ENCODE data around the gene SYNJ2.

Gene SYNJ2

GRCh38 chr6:158041370-158041769 lies 59.7 kb downstream of the SYNJ2 start:
- Histone ChIP-seq H3K9me2 (ENCODE audit: low read depth, low read length) (no peaks in the 10 kb centered on the region), H3K4me1 (ENCODE audit: insufficient read depth, low read length, severe bottlenecking) (no peaks in the 10 kb centered on the region), H3K4me3 (ENCODE audit: low read depth, low read length, poor library complexity, severe bottlenecking) (no peak overlapping the region), H3K27me3 (ENCODE audit: insufficient read depth, low read length) (no peaks in the 10 kb centered on the region; the same call in 1 of the 2 replicates), H3K27ac (ENCODE audit: low read depth, low read length, poor library complexity, severe bottlenecking) (no peak overlapping the region), H4K20me1 (ENCODE audit: insufficient read depth, low read length) (no peaks in the 10 kb centered on the region), H3K9me3 (ENCODE audit: low read length) (no peaks in the 10 kb centered on the region), H3K4me2 (ENCODE audit: low read length) (no peak overlapping the region), H3K79me2 (ENCODE audit: insufficient read depth, low read length) (no peaks in the 10 kb centered on the region), H3K36me3 (ENCODE audit: insufficient read depth, low read length) (no peaks in the 10 kb centered on the region), H2AFZ (ENCODE audit: low read length) (no peak overlapping the region), H3F3A (ENCODE audit: insufficient read depth, low read length) (no peaks in the 10 kb centered on the region), H3K9ac (ENCODE audit: low read length) (no peak overlapping the region)
- TF ChIP-seq EZH2 (IDR thresholded peaks at IDR 0.05; ENCODE audit: borderline replicate concordance, low read length) (no peak), CTCF (IDR thresholded peaks at IDR 0.05; ENCODE audit: low read length) (no peak)

GRCh38 chr6:158041788-158042187 lies 60.1 kb downstream of the SYNJ2 start:
- Histone ChIP-seq H3K27ac (ENCODE audit: low read depth, low read length, poor library complexity, severe bottlenecking) (no peak overlapping the region), H3K9me3 (ENCODE audit: low read length) (no peaks in the 10 kb centered on the region), H3K9me2 (ENCODE audit: low read depth, low read length) (no peaks in the 10 kb centered on the region), H3K4me1 (ENCODE audit: insufficient read depth, low read length, severe bottlenecking) (no peaks in the 10 kb centered on the region), H3K4me3 (ENCODE audit: low read depth, low read length, poor library complexity, severe bottlenecking) (no peak overlapping the region), H2AFZ (ENCODE audit: low read length) (no peak overlapping the region), H3F3A (ENCODE audit: insufficient read depth, low read length) (no peaks in the 10 kb centered on the region), H3K79me2 (ENCODE audit: insufficient read depth, low read length) (no peaks in the 10 kb centered on the region), H4K20me1 (ENCODE audit: insufficient read depth, low read length) (no peaks in the 10 kb centered on the region), H3K27me3 (ENCODE audit: insufficient read depth, low read length) (no peaks in the 10 kb centered on the region; the same call in 1 of the 2 replicates), H3K4me2 (ENCODE audit: low read length) (no peak overlapping the region), H3K36me3 (ENCODE audit: insufficient read depth, low read length) (no peaks in the 10 kb centered on the region), H3K9ac (ENCODE audit: low read length) (no peak overlapping the region)
- TF ChIP-seq EZH2 (IDR thresholded peaks at IDR 0.05; ENCODE audit: borderline replicate concordance, low read length) (no peak), CTCF (IDR thresholded peaks at IDR 0.05; ENCODE audit: low read length) (no peak)

- H2AFZ ChIP-seq (ENCODE audit: low read length): no peak overlapping the region
- H3K4me1 ChIP-seq (ENCODE audit: insufficient read depth, low read length, severe bottlenecking): no peaks in the 10 kb centered on the region
- no peaks in the 10 kb centered on the region for H3K9me3 ChIP-seq (ENCODE audit: low read length)
- H3K27me3 ChIP-seq (ENCODE audit: insufficient read depth, low read length): no peaks in the 10 kb centered on the region; the same call in 1 of the 2 replicates
- no peak overlapping the region for H3K9ac ChIP-seq (ENCODE audit: low read length)
- H3K9me2 ChIP-seq (ENCODE audit: low read depth, low read length): no peaks in the 10 kb centered on the region
- no peaks in the 10 kb centered on the region for H3K36me3 ChIP-seq (ENCODE audit: insufficient read depth, low read length)
- no peaks in the 10 kb centered on the region for H3K79me2 ChIP-seq (ENCODE audit: insufficient read depth, low read length)
- no peak overlapping the region for H3K4me3 ChIP-seq (ENCODE audit: low read depth, low read length, poor library complexity, severe bottlenecking)
- no peak overlapping the region for H3K4me2 ChIP-seq (ENCODE audit: low read length)
- H3K27ac ChIP-seq (ENCODE audit: low read depth, low read length, poor library complexity, severe bottlenecking): no peak overlapping the region
- H3F3A ChIP-seq (ENCODE audit: insufficient read depth, low read length): no peaks in the 10 kb centered on the region
- H4K20me1 ChIP-seq (ENCODE audit: insufficient read depth, low read length): no peaks in the 10 kb centered on the region
- no peak for TF ChIP-seq EZH2 (IDR thresholded peaks at IDR 0.05; ENCODE audit: borderline replicate concordance, low read length)
- no peak for TF ChIP-seq CTCF (IDR thresholded peaks at IDR 0.05; ENCODE audit: low read length)
Observed at GRCh38 chr6:158042245-158042798, 60.7 kb downstream of the SYNJ2 start.
